Stimulated activated CD4-positive, alpha-beta T cell treated with anti-CD3 and anti-CD28 coated beads, Interleukin-2, amount 100 ng/mL, for 48 hours (primary cell): ENCODE data around the gene MMRN1.
A peak's percentile ranks its signal among the peaks of the same experiment; 100 is the strongest.

ENCODE experiments used
- DNase-seq, 2 donors: peaks; one replicate each; pipeline ENCODE4 v3.0.0-alpha.2; 2020

MMRN1 gene

GRCh38 chr4:89894649-89895550 is at the start of gene MMRN1:
TSS of gene MMRN1 (plus strand) at chr4:89894854. CDS start at chr4:89894972, 118 bp downstream.
- DNase-seq: no peak

- no peak for DNase-seq
These were observed 46.9 kb upstream of the MMRN1 start for GRCh38 chr4:89847571-89848325.

- no peak for DNase-seq
These were observed 39.4 kb upstream of the MMRN1 start for GRCh38 chr4:89855236-89855635.

- no peak for DNase-seq
These were observed 33.7 kb upstream of the MMRN1 start for GRCh38 chr4:89860971-89861370.

- DNase-seq: no peak
These were observed 31.1 kb upstream of the MMRN1 start for GRCh38 chr4:89863533-89863932.

- DNase-seq: no peak
These were observed 26.4 kb upstream of the MMRN1 start for GRCh38 chr4:89868276-89868675.

GRCh38 chr4:89868999-89869589 is 25.6 kb upstream of the MMRN1 start:
- no peak for DNase-seq

GRCh38 chr4:89871211-89871610 is 23.4 kb upstream of the MMRN1 start:
- no peak for DNase-seq

- no peak for DNase-seq
These were observed 18.1 kb upstream of the MMRN1 start for GRCh38 chr4:89876548-89876947.

- DNase-seq: no peak
These were observed 16.0 kb upstream of the MMRN1 start for GRCh38 chr4:89878611-89879010.

- DNase-seq: no peak
These were observed 15.4 kb upstream of the MMRN1 start for GRCh38 chr4:89879215-89879614.

- no peak for DNase-seq
These were observed 5.4 kb upstream of the MMRN1 start for GRCh38 chr4:89889289-89889688.

- no peak for DNase-seq
These were observed 3.2 kb downstream of the MMRN1 start for GRCh38 chr4:89897867-89898266.

GRCh38 chr4:89898304-89898716 is 3.7 kb downstream of the MMRN1 start:
- DNase-seq: no peak

- no peak for DNase-seq
These were observed 4.5 kb downstream of the MMRN1 start for GRCh38 chr4:89899152-89899551.

- no peak for DNase-seq
These were observed 5.2 kb downstream of the MMRN1 start for GRCh38 chr4:89899854-89900253.

GRCh38 chr4:89901808-89902431 is 7.3 kb downstream of the MMRN1 start:
- DNase-seq: peak; percentile 18

GRCh38 chr4:89904524-89904923 is 9.9 kb downstream of the MMRN1 start:
- no peak for DNase-seq

- no peak for DNase-seq
These were observed 11.7 kb downstream of the MMRN1 start for GRCh38 chr4:89906316-89906715.

GRCh38 chr4:89906777-89907521 is 12.3 kb downstream of the MMRN1 start:
- no peak for DNase-seq

- no peak for DNase-seq
These were observed 15.2 kb downstream of the MMRN1 start for GRCh38 chr4:89909889-89910288.

- DNase-seq: no peak
These were observed 19.0 kb downstream of the MMRN1 start for GRCh38 chr4:89913623-89914022.
